ENCODE data around the gene ZNF10.
A peak's percentile ranks its signal among the peaks of the same experiment; 100 is the strongest.

ZNF10 gene

DNA sequence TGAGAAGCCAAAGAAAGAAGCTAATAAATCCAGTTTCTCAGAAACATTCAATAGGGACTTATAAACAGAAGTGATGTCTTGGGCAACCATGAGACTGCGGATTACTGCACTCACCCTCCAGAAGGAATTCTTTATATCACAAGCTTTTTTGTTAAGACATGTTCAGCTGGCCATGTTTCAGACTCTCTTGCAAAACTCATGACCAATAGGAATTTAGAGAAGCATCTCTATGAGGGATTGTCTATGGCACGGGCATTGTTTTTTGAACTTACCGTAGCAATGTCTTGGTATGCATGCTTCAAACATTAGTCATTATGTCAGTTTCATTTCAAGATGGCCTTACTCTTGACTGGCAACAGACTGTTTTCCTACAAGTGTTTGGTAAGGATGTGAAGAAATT lies 35.3 kb downstream of the ZNF10 start:
- DNase-seq (ENCODE audit: insufficient read length, low spot score) (no peak), FAIRE-seq (no peak)
- TF ChIP-seq, protein P1, sequence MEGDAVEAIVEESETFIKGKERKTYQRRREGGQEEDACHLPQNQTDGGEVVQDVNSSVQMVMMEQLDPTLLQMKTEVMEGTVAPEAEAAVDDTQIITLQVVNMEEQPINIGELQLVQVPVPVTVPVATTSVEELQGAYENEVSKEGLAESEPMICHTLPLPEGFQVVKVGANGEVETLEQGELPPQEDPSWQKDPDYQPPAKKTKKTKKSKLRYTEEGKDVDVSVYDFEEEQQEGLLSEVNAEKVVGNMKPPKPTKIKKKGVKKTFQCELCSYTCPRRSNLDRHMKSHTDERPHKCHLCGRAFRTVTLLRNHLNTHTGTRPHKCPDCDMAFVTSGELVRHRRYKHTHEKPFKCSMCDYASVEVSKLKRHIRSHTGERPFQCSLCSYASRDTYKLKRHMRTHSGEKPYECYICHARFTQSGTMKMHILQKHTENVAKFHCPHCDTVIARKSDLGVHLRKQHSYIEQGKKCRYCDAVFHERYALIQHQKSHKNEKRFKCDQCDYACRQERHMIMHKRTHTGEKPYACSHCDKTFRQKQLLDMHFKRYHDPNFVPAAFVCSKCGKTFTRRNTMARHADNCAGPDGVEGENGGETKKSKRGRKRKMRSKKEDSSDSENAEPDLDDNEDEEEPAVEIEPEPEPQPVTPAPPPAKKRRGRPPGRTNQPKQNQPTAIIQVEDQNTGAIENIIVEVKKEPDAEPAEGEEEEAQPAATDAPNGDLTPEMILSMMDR (IDR thresholded peaks at IDR 0.05; ENCODE audit: insufficient read depth, missing control alignments) = no peak

- DNase-seq (ENCODE audit: insufficient read length, low spot score) = no peak
- no peak for FAIRE-seq
- TF ChIP-seq, protein P1 (IDR thresholded peaks at IDR 0.05; ENCODE audit: insufficient read depth, missing control alignments) = no peak
Observed at GRCh38 chr12:133172491-133172890, 42.1 kb downstream of the ZNF10 start.

GRCh38 chr12:133174901-133175300 lies 44.5 kb downstream of the ZNF10 start:
- FAIRE-seq (no peak), DNase-seq (ENCODE audit: insufficient read length, low spot score) (no peak)
- TF ChIP-seq, protein P1 (IDR thresholded peaks at IDR 0.05; ENCODE audit: insufficient read depth, missing control alignments) = no peak

DNA sequence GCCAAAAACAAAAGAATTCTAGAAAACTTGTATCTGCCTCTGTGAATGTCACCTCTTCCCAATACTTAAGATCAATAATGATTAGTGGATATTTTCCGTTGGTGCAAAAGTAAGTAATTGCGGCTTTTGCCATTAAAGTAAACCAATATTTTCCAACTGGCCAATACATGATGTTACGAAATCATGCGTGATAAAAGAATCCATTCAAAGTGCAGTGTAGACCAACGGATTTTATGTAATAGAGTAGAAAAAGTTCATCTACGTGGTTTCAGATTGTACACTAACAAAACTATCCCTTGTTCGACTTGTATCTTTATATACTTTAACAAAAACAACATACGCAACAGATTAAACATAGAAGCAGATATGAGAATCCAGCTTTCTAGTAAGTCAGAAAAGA lies 50.2 kb downstream of the ZNF10 start:
- DNase-seq (ENCODE audit: insufficient read length, low spot score) = no peak
- TF ChIP-seq, protein P1 (IDR thresholded peaks at IDR 0.05; ENCODE audit: insufficient read depth, missing control alignments) = no peak
- no peak for FAIRE-seq

- FAIRE-seq (no peak), DNase-seq (ENCODE audit: insufficient read length, low spot score) (peak; percentile 82)
- TF ChIP-seq, protein P1 (IDR thresholded peaks at IDR 0.05; ENCODE audit: insufficient read depth, missing control alignments) = peak; percentile 68
Observed at GRCh38 chr12:133181238-133181959, 51.0 kb downstream of the ZNF10 start, which contains the start of gene ZNF268. Gene ZNF268, plus strand, starts transcription at chr12:133181495. Its CDS starts 503 bp downstream, at chr12:133181998.

- DNase-seq (ENCODE audit: insufficient read length, low spot score) (no peak), FAIRE-seq (no peak)
- TF ChIP-seq, protein P1 (IDR thresholded peaks at IDR 0.05; ENCODE audit: insufficient read depth, missing control alignments) = no peak
Observed at GRCh38 chr12:133190176-133190575, 59.7 kb downstream of the ZNF10 start.

- TF ChIP-seq, protein P1 (IDR thresholded peaks at IDR 0.05; ENCODE audit: insufficient read depth, missing control alignments) = no peak
- no peak for DNase-seq (ENCODE audit: insufficient read length, low spot score)
- no peak for FAIRE-seq
Observed at GRCh38 chr12:133192847-133193246, 62.4 kb downstream of the ZNF10 start.

Data from D721Med (cell line).